ENCODE results near the gene SCGB1C2.

DNA sequence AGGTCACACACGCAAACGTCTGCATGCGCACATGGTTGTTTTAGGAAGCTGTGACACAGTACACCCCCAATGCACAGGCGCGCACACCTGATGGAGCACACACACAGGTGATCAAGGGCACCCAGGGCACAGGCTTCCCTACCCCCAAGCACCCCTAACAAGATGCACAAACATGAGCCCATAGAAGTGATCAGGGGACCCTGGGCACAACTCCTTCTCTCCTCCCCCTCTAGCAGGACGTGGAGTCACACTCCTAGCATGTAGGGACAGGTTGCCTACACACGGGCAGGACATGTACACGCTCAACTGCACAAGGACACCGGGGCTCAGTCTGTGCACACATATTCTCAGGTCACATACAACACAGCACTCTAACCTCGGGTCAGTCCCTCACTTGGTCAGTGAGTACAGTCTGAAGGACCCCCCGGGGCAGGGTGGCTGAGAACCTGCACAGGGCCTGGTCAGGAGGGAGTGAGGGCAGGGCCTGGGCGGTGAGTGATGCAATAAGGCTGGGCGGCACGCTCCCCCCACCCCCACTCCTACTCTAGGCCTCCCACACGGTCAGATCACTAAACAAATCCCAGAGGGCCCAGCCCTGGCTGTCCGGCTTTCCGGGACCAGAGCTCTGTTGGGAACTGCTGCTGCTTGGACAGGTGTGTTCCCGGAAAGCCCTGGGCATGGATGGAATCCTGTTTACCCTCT is 44.8 kb downstream of the SCGB1C2 start:
- TF ChIP-seq CTCF (IDR thresholded peaks at IDR 0.05), result no peak
- no peak for TF ChIP-seq POLR2A (IDR thresholded peaks at IDR 0.05)
- no peak for TF ChIP-seq EP300 (IDR thresholded peaks at IDR 0.05)

All from ovary (tissue), 3 donors.